Activated CD4-positive, alpha-beta T cell treated with anti-CD3 and anti-CD28 coated beads, Interleukin-2, amount 10 ng/mL, durations not matched to agents 7 days and 5 days (primary cell): Measurements from ENCODE around the gene ZNF175. TPM values are rescaled to one million over a fixed set of nuclear protein-coding genes. Genes with fewer than 3 reads are reported as not detected.
"Not testable (repeated sequence)": the region's sequence is repeated elsewhere in the genome, so short reads cannot be mapped to it uniquely, and the experiment has no call there.

Experiments
- CTCF ChIA-PET: fragments of 350-600 bp; sonication (Branson Sonifier 250); formaldehyde crosslinking; loops from one replicate; lab custom pipeline; 2021; ENCODE audit warnings: antibody characterized with exemption; lab: Charles Lee
- POLR2A ChIA-PET: fragments of 350-600 bp; sonication (Branson Sonifier 250); formaldehyde crosslinking; loops from one replicate; lab custom pipeline; 2021; ENCODE audit warnings: antibody characterized with exemption; lab: Charles Lee
- DNase-seq: peaks from one replicate; pipeline ENCODE4 v3.0.0-alpha.2; 2020
- H3K27ac Mint-ChIP-seq: one replicate; pipeline ENCODE4 v1.8.0; 2021; ENCODE audit warnings: mild to moderate bottlenecking, moderate library complexity, mixed read lengths
- H3K27me3 Mint-ChIP-seq: one replicate; pipeline ENCODE4 v1.8.0; 2021; ENCODE audit warnings: mixed read lengths
- H3K36me3 Mint-ChIP-seq: one replicate; pipeline ENCODE4 v1.8.0; 2021; ENCODE audit warnings: low read depth, mixed read lengths
- H3K4me1 Mint-ChIP-seq: one replicate; pipeline ENCODE4 v1.8.0; 2021; ENCODE audit warnings: mixed read lengths
- H3K4me3 Mint-ChIP-seq: one replicate; pipeline ENCODE4 v1.8.0; 2021; ENCODE audit warnings: mild to moderate bottlenecking, moderate library complexity, mixed read lengths
- H3K9me3 Mint-ChIP-seq: one replicate; pipeline ENCODE4 v1.8.0; 2021; ENCODE audit warnings: mixed read lengths
- total RNA-seq, 2 experiments: library from RNA; stranded (reverse); gene quantifications; one replicate each; pipeline ENCODE4 v1.2.3, GENCODE V29; 2021

The ZNF175 gene
- total RNA-seq, 2 experiments from 2014 or later = 7.3 to 7.4 TPM

GRCh38 chr19:51628153-51628939 lies 57.3 kb downstream of the ZNF175 start:
- POLR2A ChIA-PET = no interaction called here

GRCh38 chr19:51630315-51630714 lies 59.2 kb downstream of the ZNF175 start, which contains the start of gene SIGLEC5:
Gene SIGLEC5 (minus strand): TSS chr19:51630401. CDS start chr19:51630335, 66 bp downstream.
- H3K4me3 Mint-ChIP-seq, POLR2A ChIA-PET, CTCF ChIA-PET, H3K36me3 Mint-ChIP-seq, H3K4me1 Mint-ChIP-seq, H3K27me3 Mint-ChIP-seq, H3K9me3 Mint-ChIP-seq, DNase-seq: not testable (repeated sequence)
- H3K27ac Mint-ChIP-seq = peak within 1 kb of the TSS; percentile 13

More at GRCh38 chr19:51628153-51628939, 57.3 kb downstream of the ZNF175 start:
- no peak overlapping the region for H3K4me3 Mint-ChIP-seq
- peaks cover 4% of the 10 kb centered on the region for H3K27me3 Mint-ChIP-seq
- H3K4me1 Mint-ChIP-seq = no peaks in the 10 kb centered on the region
- no peaks in the 10 kb centered on the region for H3K36me3 Mint-ChIP-seq
- CTCF ChIA-PET = no interaction called here
- H3K9me3 Mint-ChIP-seq = no peaks in the 10 kb centered on the region
- H3K27ac Mint-ChIP-seq = no peak overlapping the region
- DNase-seq = no peak

- DNase-seq = no peak
- peaks cover 3% of the 10 kb centered on the region for H3K27me3 Mint-ChIP-seq
- no peak overlapping the region for H3K27ac Mint-ChIP-seq
- peaks cover 2% of the 10 kb centered on the region for H3K9me3 Mint-ChIP-seq
- H3K4me3 Mint-ChIP-seq = no peak overlapping the region
- H3K36me3 Mint-ChIP-seq = no peaks in the 10 kb centered on the region
- CTCF ChIA-PET = no interaction called here
- POLR2A ChIA-PET = no interaction called here
- H3K4me1 Mint-ChIP-seq = no peaks in the 10 kb centered on the region
Observed at GRCh38 chr19:51632126-51632525, 61.0 kb downstream of the ZNF175 start.

GRCh38 chr19:51637362-51637978 lies 66.4 kb downstream of the ZNF175 start:
- ChIA-PET POLR2A (no interaction called here), CTCF (interaction anchor here (1.0 kb wide), 1 partner anchor 104 kb away, joined by 4 read pairs; no protein-coding TSS in a partner anchor)
- no peaks in the 10 kb centered on the region for H3K4me1 Mint-ChIP-seq
- no peak overlapping the region for H3K4me3 Mint-ChIP-seq
- peaks cover 29% of the 10 kb centered on the region for H3K27me3 Mint-ChIP-seq
- no peak overlapping the region for H3K27ac Mint-ChIP-seq
- peaks cover 5% of the 10 kb centered on the region for H3K9me3 Mint-ChIP-seq
- DNase-seq = no peak
- no peaks in the 10 kb centered on the region for H3K36me3 Mint-ChIP-seq

GRCh38 chr19:51639916-51640315 lies 68.8 kb downstream of the ZNF175 start:
- H3K27me3 Mint-ChIP-seq = peaks cover 29% of the 10 kb centered on the region
- CTCF ChIA-PET = no interaction called here
- peaks cover 5% of the 10 kb centered on the region for H3K9me3 Mint-ChIP-seq
- no peaks in the 10 kb centered on the region for H3K36me3 Mint-ChIP-seq
- no peak for DNase-seq
- POLR2A ChIA-PET = no interaction called here
- H3K27ac Mint-ChIP-seq = no peak overlapping the region
- H3K4me1 Mint-ChIP-seq = peaks cover 3% of the 10 kb centered on the region
- H3K4me3 Mint-ChIP-seq = no peak overlapping the region

GRCh38 chr19:51640386-51640785 lies 69.3 kb downstream of the ZNF175 start:
- no peak overlapping the region for H3K4me3 Mint-ChIP-seq
- ChIA-PET POLR2A (no interaction called here), CTCF (no interaction called here)
- peaks cover 3% of the 10 kb centered on the region for H3K4me1 Mint-ChIP-seq
- H3K9me3 Mint-ChIP-seq = peaks cover 5% of the 10 kb centered on the region
- no peak overlapping the region for H3K27ac Mint-ChIP-seq
- no peak for DNase-seq
- no peaks in the 10 kb centered on the region for H3K36me3 Mint-ChIP-seq
- peaks cover 32% of the 10 kb centered on the region for H3K27me3 Mint-ChIP-seq

- Mint-ChIP-seq H3K9me3 (peaks cover 5% of the 10 kb centered on the region), H3K36me3 (no peaks in the 10 kb centered on the region), H3K27me3 (peaks cover 32% of the 10 kb centered on the region), H3K27ac (no peak overlapping the region), H3K4me3 (no peak overlapping the region), H3K4me1 (peaks cover 3% of the 10 kb centered on the region)
- no peak for DNase-seq
- POLR2A ChIA-PET = no interaction called here
- CTCF ChIA-PET = interaction anchor here (0.6 to 1.1 kb wide), 2 partner anchors 90 to 169 kb away, joined by 3 to 4 read pairs; no protein-coding TSS in a partner anchor
Observed at GRCh38 chr19:51641648-51642047, 70.6 kb downstream of the ZNF175 start.

Other genes starting within 250 kb of the ZNF175 start
- gene VSIG10L, start 229.1 kb upstream of the ZNF175 start, total RNA-seq = 1 to 10 TPM in 1 of 2 experiments, under 1 TPM in 1; 0.99 to 1.2 TPM
- 100 to 1,000 TPM; 108 to 132 TPM for gene ETFB, start 204.9 kb upstream of the ZNF175 start, total RNA-seq
- gene CLDND2, start 202.3 kb upstream of the ZNF175 start, total RNA-seq = 1 to 10 TPM; 3.1 to 3.3 TPM
- 10 to 100 TPM; 67.2 to 71.7 TPM for gene NKG7, start 198.6 kb upstream of the ZNF175 start, total RNA-seq
- not detected for gene LIM2, start 183.3 kb upstream of the ZNF175 start, total RNA-seq
- gene C19orf84, start 180.7 kb upstream of the ZNF175 start, total RNA-seq = not detected
- under 1 TPM; 0.72 to 0.98 TPM for gene SIGLEC10, start 153.6 kb upstream of the ZNF175 start, total RNA-seq
- not detected for gene SIGLEC8, start 112.8 kb upstream of the ZNF175 start, total RNA-seq
- gene CEACAM18, start 92.7 kb upstream of the ZNF175 start, total RNA-seq = not detected
- gene SIGLEC12, start 69.5 kb upstream of the ZNF175 start, total RNA-seq = 1 to 10 TPM; 1.0 to 1.1 TPM
- under 1 TPM; 0.29 to 0.69 TPM for gene SIGLEC6, start 39.6 kb upstream of the ZNF175 start, total RNA-seq
- not detected for gene SIGLEC5, start 59.1 kb downstream of the ZNF175 start, total RNA-seq
- not detected for gene SIGLEC14, start 75.5 kb downstream of the ZNF175 start, total RNA-seq
- gene SPACA6, start 122.0 kb downstream of the ZNF175 start, total RNA-seq = 1 to 10 TPM; 3.1 to 3.9 TPM
- gene HAS1, start 152.7 kb downstream of the ZNF175 start, total RNA-seq = not detected
- not detected for gene FPR1, start 180.6 kb downstream of the ZNF175 start, total RNA-seq
- not detected for gene FPR2, start 189.9 kb downstream of the ZNF175 start, total RNA-seq
- not detected for gene FPR3, start 223.9 kb downstream of the ZNF175 start, total RNA-seq